ACHN (cell line): ENCODE data around the gene UBA52.
"Not testable (repeated sequence)": the region's sequence is repeated elsewhere in the genome, so short reads cannot be mapped to it uniquely, and the experiment has no call there.

Experiments used
- DNase-seq: peaks from one replicate; pipeline ENCODE4 v3.0.0-alpha.2; 2015
- in situ Hi-C: cut with HindIII; loops from 2 replicates; pipeline ENCODE4 v1.10.0; 2017; ENCODE audit warnings: low sequenced_read_pairs, low pct_ligation_motif_present, low pct_unique_long_range_greater_than_20kb

UBA52 gene

DNA sequence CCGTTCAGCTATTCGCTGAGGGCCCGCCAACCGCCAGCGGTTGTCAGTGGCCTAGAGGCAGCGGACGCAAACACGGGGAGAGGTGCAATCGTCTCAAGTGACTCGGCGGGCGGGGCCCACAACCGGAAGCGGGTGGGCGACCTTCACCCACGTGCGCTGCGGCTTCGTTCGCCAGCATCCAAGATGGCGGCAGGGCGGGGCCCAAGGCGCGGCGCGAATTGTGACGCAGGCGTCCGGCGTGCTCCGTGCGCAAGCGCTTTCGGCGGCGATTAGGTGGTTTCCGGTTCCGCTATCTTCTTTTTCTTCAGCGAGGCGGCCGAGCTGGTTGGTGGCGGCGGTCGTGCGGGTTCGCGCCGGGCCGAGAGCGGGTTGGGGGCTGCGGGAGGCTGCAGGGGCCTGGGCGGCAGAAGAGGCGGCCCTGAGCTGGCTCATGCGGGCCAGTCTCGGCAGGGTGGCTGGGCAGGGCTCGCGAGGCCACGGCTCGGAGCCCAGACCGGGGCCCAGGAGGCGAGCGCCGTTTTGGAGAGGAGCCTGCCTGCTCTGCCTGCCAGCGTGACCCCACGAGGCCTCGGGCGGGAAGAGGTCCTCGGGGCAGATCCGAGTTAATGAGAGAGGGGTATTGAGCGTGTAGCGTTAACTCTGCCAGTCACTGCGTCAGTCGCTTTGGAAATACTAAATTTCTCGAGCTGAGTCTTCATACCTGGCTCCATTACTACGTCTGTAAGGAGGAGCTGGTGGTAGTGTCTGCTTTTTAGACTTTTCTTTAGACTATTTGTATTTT, at the start of gene UBA52:
UBA52 (plus strand) TSS at position 294 of the 781 bp plus-strand sequence. CDS start 1,444 bp downstream, outside the sequence.
- DNase-seq, result peak; percentile 97
- in situ Hi-C loops, result no loop called here

DNA sequence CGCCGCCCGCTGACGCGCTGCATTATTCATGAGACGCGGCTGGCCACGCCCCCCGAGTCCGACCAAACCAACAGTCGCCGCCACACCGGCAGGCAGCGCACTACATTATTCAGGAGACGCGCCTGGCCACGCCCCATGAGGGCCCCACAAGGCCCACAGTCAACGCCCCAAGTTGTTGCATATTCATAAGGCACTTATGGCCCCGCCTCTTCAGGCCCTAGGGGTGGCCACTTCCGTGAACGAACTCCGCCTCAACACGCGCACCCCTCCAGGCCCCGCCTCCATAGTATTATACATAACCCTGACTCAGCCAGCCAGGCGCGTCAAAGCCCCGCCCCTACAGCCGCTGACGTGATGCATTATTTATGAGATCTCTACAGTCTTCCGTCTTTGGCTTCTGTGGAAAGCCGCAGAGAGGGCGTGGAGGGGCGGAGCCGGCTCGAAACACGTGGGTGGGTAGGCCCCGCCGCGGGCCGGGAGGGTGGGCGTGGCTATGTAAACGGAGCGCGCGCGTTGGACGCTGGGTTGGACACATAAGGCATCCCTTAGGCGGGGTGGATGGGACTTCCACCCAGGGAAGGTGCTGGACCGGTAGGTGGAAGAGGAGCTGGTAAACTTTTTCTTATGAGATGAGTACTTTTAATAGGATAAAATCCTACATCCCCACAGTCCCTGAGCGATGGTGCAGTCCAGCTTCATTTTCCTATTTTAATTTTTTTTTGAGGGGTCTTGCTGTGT, 49.4 kb upstream of the UBA52 start:
- in situ Hi-C loops, result no loop called here
- peak; percentile 99 for DNase-seq

DNA sequence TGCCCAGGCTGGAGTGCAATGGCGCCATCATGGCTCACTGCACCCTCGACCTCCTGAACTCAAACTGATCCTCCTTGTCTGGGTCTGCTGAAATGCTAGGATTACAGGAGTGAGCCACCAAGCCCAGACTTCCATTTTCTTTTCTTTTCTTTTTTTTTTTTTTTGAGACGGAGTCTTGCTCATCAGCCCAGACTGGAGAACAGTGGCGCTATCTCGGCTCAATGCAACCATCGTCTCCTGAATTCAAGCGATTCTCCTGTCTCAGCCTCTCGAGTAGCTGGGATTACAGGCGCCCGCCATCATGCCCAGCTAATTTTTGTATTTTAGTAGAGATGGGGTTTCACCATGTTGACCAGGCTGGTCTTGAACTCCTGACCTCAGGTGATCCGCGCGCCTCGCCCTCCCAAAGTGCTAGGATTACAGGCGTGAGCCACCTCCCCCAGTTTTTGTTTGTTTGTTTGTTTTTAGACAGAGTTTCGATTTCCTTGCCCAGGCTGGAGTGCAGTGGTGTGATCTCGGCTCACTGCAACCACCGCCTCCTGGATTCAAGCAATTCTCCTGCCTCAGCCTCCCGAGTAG, 48.7 kb upstream of the UBA52 start:
- DNase-seq, in situ Hi-C loops: not testable (repeated sequence)

DNA sequence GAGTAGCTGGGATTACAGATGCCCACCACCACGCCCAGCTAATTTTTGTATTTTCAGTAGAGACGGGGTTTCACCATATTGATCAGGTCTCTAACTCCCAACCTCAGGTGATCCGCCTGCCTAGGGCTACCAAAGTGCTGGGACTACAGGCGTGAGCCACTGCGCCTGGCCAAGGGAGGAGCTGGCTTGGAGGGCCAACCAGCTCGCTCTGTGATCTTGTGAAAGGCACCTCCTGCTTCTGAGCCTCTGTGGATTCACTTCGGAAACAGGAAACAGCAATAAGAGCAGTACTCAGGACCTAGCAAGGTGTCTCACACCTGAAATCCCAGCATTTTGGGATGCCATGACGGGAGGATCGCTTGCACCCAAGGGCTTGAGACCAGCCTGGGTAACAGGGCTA, 47.8 kb upstream of the UBA52 start:
- no peak for DNase-seq
- in situ Hi-C loops, result no loop called here

DNA sequence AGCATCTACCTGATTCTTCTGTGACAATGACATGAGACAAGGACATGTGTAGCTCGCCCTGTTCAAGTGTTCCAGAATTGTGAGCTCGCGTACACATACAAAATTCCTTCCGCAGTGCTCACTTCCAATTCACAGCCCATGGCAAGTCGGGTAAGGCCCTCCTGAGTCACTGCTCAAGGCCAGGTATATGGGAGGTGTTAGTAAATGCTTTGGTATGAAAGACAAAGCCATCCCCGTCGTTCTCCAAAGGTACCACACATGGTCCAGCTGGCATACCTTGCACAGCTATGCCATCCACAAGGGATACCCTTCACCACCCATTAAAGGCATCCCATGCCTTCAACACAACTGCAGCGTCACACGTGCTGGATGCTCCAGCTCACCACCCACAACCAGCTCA, 45.3 kb upstream of the UBA52 start:
- no peak for DNase-seq
- in situ Hi-C loops, result no loop called here

DNA sequence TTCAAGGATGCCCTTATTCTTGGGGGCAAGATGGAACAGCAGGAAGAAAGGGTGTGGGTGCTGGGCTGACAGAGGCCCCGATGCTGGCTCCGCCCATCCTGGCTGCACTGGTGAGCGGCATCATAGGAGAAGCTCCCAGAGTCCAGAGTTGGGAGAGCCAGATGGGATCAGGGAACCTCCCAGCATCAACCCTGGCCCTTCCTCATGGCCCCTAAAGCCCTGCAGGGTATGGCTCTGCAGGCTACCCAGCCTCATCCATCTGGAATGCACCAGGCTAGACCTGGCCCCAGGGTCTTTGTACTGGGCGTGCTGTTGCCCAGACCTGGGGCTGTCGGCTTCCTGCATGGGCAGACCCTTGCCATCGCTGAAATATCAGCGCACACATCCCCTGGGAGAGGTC, 41.9 kb upstream of the UBA52 start:
- DNase-seq, result no peak
- in situ Hi-C loops, result no loop called here

DNA sequence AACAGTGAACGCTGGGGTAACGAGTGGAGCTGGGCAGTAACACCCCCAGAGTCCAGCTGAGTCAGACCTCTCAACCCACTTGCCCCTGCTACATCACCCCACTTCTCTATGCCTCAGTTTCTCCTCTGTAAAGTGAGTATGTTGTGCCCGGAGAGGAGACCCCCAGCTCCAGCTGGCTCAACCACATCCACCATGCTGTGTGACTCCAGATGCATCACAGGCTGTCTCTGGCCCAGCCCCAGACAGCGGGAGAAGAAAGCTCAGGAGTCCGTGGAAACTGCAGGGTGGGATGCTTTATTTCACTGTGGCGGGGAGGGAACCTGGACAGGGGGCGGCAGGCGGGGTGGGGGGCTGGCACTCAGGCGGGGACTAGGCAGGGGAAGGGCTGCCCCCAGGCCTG, 40.2 kb upstream of the UBA52 start:
- no peak for DNase-seq
- in situ Hi-C loops, result no loop called here

DNA sequence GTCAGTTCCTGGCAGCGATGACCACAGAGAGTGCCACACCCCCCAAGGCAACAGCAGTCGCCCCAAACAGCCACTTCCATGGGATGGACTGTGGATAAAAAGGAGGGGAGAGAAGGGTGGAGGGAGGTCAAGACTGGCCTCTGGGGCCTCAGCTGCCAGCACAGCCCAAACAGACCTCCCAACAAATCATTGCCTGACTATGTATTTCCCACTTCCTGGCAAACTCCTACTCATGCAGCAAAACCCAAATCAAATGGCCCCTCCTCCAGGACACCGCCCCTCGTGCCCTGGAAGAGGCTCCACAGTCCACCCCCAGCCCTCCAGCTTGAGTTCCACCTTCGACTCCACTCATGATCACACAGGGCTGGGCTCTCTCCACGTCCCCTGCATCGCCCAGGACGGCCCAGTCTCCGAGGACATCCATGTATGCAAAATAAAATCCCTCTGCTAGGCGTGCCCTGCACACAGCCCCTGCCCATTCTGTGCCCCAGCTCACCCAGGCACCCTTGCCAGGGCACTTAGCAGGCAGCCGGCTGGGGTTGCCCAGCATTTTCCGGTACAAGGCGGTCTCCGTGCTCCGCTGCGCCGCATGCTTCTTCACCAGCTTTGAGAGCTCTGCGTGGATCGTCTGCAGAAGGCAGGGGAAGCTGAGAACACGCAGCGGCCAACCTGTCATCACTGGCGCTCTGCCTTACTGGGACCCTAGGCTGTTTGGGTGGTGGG, 39.3 kb upstream of the UBA52 start:
- in situ Hi-C loops, result no loop called here
- DNase-seq, result no peak

DNA sequence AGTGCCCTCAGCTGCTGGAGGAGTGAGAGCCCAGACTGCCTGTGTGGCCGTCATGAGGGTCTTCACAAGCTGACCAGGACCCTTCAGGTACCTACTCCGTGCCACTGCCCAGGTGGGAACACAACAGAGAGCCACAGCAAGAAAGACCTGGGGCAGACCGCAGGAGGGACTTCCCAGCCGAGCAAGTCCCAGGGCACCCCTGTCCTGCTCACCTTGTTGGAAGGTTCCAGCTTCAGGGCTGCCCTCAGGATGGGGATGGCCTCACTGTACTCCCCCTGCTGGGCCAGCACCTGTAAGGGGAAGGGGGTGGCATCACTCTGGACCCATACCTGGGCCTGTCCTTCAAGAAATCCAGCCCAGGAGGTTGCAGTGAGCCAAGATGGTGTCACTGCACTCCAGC, 38.6 kb upstream of the UBA52 start:
- in situ Hi-C loops, result no loop called here
- no peak for DNase-seq

DNA sequence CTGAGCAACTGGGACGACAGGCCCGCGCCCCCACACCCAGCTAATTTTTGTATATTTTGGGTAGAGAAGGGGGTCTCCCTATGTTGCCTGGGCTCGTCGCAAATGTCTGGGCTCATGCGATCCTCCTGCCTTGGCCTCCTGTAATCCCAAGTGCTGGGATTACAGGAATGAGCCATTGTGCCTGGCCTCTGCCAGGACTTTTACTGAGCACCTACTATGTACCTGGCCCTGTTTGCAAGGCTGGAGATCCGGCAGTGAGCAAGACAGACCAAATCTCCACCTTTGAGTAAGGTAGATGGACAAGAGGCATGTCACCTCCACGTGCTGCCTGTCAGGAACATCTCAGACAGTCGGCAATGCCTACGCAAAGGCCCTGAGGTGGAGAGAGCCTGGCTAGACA, 35.2 kb upstream of the UBA52 start:
- in situ Hi-C loops, result no loop called here
- no peak for DNase-seq

DNA sequence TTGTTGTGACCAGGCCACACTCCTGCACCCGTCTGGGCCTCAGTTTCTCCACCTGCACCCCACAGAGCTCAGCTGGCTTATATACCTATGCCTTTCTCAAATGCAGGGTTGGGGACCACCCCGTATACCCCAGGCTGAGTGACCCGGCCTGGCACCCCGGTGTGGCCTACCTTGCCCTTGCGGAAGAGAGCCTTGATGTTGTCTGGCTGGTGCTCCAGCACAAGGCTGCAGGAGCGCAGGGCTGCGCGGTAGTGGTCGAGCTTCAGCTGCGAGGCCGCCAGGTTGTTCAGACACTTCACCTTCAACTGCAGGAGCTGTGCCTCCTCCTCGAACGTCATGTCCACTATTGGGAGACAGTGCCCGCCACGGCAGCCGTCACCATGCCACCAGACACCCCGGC, 34.2 kb upstream of the UBA52 start:
- in situ Hi-C loops, result no loop called here
- DNase-seq, result no peak

DNA sequence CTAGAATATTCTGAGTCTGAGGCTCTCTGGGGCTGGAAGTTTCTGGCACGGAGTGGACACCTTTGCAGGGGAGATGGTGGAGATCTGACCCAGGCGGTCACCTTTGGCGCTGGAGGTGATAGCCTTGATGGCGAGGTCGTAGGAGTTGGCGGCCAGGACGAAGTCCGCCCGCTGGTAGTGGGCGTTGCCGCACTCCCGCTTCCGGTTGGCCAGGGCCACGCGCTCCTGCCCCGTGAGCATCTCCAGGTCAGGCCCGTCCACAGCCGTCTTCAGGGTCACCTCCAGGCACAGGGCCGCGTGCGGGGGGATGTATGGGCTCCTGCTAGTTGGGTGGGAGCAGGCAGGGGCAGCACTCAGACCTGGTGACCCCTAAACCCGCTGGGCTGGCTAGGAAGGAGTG, 33.5 kb upstream of the UBA52 start:
- no peak for DNase-seq
- in situ Hi-C loops, result no loop called here

DNA sequence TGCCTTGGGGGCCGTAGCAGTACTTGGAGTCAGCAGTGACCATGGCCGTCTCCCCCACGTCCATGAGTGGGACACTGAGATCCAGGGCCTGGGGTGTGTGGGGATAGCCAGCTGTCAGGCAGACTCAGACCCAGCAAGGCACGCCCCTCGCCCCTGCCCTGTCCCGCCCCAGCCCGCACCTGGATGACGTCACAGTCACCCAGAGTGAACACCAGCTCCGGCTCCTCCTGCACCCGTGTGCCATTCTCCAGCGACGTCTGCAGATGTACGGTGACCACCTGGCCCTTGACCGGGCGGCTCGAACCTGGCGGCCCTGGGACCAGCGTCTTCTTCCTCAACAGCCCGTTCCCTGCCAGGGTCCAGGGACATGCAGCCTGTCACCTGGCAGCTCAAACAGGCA, 32.3 kb upstream of the UBA52 start:
- in situ Hi-C loops, result no loop called here
- DNase-seq, result no peak

DNA sequence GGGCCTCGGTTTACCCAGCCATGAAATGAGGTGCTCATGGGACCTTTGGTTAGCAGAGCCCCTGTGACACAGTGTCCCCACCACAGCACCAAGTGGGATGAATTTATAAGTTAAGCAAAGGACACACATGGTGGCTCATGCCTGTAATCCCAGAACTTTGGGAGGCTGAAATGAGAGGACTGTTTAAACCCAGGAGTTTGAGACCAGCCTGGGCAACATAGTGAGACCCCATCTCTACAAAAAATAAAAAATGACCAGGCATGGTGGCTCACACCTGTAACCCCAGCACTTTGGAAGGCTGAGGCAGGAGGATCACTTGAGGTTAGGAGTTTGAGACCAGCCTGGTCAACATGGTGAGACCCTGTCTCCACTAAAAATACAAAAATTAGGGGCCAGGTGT, 31.5 kb upstream of the UBA52 start:
- in situ Hi-C loops, result not testable (repeated sequence)

DNA sequence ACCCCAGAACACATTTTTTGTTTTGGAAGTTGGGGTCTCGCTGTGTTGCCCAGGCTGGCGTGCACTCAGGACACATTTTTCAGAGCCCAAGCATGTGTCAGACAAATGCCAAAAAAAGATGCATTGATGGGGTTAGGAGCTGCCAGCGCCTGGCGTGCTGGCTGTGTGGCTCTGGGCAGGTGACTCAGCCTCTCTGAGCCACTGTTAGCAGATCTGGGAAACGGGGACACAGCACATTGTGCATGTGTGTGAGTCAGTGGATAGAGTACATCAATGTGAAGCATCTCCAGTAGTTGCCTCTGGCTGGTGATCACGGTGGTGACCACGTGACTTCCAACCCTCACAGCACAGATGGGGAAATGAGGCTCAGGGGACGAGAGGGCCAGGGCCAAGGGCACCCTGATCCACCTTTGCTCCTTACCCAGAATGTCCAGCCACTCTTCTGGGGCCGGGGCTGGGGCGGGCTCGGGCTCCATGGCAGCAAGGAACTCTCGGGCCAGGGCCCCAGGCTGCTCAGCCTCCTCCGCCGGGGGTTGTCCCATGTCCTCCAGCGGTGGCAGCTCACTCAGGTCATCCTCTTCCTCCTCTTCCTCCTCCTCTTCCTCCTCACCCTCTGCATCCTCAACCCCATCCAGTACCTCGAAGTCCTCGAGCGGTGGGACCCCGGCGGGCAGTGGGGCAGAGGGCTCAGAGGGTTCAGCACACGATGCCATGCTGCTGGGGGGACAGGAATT, 30.2 kb upstream of the UBA52 start:
- DNase-seq, result no peak
- in situ Hi-C loops, result no loop called here

More for the DNA sequence above, 31.5 kb upstream of the UBA52 start:
- not testable (repeated sequence) for DNase-seq

DNA sequence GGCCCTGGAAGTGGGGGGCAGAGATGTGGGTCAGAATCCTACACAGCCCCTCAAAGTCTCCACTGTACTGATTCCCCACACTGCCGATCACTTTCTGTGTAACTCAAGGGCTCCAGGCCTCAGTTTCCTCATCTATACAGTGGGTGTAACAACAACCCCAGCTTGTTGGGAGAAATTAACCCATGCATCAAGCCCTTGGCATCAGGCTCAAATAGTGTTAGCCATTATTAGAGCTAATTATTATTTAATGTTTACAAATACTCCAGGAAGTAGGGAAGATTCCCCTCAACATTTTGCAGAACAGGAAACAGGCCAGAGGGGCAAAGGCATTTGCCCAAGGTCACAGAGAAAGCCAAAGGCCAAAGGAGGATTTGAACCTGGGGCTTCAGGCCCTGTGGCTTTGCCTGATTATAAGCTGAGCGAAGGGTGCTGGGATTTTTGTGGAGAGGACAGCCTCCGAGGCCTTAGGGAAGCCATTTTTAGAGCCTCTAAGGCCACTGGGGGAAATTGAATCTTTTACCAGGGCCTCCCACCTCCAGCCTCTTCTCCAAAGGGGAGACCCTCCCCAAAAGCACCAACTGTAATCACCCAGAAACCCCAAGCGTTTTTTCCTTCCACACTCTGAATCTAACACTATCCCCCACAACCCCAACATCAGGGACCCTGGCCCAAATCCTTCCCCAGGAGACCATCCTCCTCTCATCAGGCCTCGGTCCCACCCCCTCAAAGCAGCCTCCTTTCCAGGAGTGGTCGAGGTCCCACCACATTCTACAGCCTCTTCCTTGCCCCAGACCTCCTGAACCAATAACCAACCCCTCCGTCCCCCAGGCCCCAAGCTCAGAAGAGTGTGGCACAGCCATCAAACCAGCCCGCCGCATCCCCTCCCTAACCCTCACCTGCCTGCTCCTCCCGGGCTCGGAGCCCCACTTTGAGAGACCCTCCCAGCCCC, 29.4 kb upstream of the UBA52 start:
- in situ Hi-C loops, result no loop called here
- no peak for DNase-seq

DNA sequence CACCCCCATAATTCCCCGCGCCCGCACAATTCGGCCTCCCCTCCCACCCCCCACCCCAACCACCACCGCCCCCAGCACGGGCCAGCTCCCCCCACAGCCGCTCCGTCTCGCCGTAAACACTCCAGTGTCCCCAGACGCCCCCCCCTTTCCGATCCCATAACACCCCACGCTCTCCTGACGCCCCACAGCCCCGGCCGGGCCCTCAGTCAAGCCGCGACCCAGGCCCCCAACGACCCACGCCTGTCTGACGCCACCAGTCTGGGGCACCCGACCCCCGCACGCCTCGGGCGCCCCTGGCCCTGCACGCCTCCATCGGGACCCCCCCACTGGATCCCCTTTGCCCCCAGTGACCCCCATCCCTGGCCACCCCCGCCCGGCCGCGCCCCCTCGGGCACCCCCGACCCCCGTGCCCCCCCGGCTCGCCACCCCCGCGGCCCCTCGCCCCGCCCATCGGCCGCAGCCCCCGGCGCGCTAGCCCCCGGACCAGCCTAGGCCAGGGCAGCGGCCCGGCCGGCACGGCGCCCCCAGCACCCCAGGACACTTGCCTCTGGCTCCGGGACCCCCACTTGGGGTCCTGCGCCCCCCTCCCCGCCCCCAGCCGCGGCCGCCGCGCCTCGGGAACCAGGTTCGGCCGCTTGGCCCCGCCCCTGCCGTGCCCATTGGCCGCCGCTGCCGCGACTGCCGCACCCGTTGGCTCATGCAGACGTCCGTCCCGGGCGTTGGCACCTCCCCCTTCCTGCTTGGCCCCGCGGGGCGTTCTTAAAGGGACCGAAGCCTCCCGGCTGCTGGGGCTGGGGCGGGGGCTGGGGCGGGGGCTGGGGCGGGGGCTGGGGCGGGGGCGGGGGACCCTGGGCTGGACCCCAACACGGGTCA, 28.5 kb upstream of the UBA52 start, which contains the start of gene FKBP8:
FKBP8 (minus strand) TSS at position 633 of the 873 bp plus-strand sequence. CDS start 1,603 bp downstream, outside the sequence.
- peak; percentile 81 for DNase-seq
- in situ Hi-C loops, result no loop called here
